GM21576 (cell line): Measurements from ENCODE around the gene TMTC4.
A peak's percentile ranks its signal among the peaks of the same experiment; 100 is the strongest.
"Not testable (repeated sequence)": the region's sequence is repeated elsewhere in the genome, so short reads cannot be mapped to it uniquely, and the experiment has no call there.

Experiments used
- ATAC-seq: cut with Tn5 transposase; IDR thresholded peaks from one replicate; pipeline ENCODE4 v1.9.1; 2021; ENCODE audit warnings: mild to moderate bottlenecking, moderate library complexity; ENCODE audit not compliant: unreplicated experiment

The TMTC4 gene

DNA sequence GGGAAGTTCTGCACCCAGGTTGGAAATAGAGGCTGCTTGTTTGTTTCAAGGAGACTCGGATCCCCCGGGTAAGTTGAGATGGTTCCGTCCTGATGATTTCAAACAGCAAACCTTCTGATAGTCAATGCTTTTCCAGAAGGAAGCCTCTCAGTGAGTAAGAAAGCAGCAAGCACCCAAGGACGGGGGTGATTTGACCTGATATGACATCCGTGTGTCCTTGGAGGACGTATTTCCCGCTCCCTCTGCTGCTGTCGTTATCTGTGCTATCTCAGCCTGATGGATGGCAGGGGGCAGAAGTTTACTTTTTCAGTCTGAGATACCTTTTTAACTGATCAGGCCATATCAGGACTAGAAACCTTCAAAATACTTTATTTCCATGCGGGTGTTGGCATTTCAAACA, 80.3 kb downstream of the TMTC4 start:
- no peak for ATAC-seq

DNA sequence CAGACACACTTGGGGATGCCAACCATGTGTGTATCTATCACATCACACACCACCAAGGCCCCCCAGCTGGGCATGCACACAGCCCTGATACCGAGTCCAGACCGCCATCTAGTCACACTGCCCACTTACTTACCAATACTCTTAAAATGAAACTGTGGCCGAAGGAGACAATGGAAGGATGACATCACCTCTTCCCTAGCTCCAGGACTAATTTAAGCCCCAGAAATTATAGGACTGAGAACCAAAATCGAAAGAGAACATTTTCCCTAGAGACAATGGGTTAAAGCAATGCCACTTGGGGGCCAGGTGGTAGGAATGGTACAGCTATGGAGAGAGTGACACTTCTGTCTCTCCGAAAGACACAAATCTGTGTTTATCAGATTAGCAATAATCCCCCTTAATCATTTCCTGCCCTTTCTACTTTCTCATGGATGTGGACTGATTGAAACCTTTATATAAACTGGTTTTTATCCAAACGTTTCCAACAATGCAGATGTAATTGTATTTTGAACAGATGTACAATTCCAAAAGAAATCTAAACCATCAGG, 85.3 kb downstream of the TMTC4 start:
- no peak for ATAC-seq

DNA sequence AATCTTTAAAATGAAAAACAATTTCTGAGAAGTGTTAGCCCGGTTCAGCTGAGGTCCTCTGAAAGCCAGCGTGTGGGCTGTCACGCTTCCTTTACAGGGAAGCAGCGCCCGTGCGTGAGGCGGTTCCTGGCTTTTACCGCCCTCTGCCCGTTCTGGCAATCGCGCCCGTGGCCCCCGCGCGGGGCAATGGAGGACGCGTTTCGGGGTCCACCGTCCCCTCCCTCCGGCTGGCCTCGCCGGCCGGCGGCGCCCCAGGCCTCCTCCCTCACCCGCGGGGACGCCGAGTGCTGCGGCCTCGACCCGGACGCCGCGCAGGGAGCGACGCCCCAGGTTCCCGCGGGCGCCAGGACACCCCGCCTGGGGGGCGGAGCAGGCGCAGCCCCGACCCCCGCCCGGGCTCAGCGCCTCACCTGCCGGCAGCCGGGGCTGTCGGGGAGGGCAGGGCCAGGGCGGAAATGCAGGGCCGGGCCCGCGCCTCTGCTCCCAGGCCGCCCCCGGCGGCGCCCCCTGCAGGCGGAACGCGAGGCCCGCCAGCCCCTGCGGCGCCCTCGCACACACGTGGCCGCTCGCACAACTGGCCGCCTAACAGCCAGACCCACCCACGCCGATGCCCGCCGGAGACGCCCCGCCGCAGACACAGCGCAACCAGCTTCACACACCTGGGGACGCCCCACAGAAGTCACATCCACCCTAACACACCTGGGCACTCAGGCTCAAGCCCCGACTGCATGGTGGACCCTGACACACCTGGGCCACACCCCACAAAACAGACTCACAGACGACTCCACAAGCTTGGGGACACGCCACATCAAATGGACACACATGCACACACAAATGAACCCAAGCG, 86.0 kb downstream of the TMTC4 start, which contains the start of gene GGACT:
GGACT (minus strand) TSS at position 459 of the 847 bp plus-strand sequence. CDS start 56,198 bp downstream, outside the sequence.
- peak; percentile 96 for ATAC-seq

DNA sequence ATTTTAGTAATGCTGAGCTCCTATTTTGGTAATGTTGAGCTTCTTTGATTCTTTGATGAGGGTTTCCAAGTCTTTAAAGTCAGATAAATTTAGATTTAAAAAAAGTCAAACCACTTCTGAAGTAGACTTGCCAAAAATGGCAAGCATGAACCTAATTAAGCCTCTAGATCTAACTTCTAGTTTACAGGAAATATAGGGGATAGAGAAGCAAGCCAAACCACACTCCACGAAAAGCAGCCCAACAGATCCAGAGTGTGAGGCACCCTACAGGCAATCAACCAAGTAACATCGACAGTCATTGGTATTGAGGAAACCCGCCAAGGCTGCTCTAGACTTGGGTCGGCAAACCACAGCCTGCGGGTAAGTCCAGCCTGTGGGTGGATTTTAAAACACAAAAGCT, 89.7 kb downstream of the TMTC4 start:
- ATAC-seq = no peak

DNA sequence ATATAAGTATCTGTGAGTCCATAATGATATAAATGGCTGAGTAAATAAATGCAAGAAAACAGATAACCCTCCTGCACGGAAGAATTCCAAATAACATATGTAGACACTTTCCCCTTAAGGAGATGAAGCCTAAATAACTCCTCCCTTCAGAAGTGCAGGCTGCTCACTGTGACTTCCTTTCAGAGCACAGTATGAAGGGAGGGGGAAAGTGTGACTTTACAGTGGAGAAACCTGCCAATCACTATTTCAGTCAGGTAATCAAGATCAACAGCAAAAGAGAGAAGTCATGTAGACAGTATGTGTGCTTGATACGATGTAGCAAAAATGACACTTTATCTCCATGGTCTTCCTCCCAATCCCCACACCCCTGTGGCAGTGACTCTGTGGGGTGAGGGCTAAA, 93.1 kb downstream of the TMTC4 start:
- ATAC-seq = no peak

DNA sequence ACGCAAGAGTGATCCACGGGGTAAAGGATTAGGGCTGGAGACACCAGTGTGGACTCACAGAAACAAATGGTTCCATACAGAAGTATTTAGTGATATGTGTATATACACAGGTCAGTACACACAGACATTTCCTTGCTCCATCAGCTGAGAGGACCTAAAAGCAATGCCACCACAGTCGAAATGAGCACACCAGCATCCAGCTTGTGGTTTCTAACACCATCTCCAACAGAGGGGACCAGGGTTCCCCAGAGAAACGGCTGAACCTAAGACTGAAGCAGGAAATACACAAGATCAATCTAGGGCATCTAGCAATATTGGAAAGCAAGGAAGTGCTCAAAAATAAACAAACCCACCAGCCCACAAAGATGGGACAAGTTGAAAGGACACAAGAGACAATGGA, 93.6 kb downstream of the TMTC4 start:
- ATAC-seq = no peak

DNA sequence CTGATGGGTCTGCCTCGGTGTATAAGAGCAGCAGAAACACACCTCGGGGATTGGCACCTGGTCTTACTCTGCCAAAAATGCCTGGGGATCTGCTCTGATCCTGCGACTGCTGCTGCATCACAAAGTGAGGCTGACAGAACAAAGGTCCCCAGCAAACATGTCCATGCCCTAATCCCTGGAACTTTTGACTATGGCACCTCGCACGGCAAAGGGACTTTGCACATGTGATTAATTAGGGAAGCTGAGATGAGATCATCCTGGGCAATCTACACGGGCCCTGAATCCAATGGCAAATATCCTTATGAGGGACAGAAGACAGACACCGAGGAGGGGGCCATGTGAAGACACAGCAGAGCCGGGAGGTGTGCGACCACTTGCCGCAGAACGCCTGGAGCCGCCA, 94.5 kb downstream of the TMTC4 start:
- ATAC-seq = no peak

DNA sequence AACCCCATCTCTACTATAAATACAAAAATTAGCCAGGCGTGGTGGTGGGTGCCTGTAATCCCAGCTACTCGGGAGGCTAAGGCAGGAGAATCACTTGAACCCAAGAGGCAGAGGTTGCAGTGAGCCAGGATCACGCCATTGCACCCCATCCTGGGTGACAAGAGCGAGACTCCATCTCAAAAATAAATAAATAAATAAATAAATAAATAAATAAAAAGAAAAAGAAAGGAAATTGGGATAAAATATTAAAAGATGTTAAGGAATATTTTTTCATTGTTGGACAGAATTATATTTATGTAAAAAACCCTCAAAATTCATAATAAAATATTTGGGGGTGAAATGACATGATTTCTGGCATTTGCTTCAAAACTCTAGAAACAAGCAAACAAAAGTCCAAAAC, 97.4 kb downstream of the TMTC4 start:
- not testable (repeated sequence) for ATAC-seq

DNA sequence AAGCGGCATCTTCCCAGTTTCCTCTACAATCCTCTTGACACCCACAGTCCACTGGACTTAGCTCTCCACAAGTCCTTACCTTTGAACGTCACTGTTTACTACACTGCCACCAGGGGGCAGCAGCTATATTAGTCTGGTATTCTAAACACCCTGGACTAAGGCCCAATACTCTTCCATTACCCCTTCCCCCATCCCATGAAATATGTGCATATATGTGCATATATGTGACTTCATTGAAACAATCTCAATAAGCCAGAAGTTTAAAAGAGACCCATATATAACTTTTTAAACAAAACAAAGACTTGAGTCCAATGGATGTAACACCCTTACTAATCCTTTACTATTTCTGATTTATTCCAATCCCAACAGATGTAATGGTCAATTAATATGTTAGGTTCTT, 101.5 kb downstream of the TMTC4 start:
- peak; percentile 95 for ATAC-seq

DNA sequence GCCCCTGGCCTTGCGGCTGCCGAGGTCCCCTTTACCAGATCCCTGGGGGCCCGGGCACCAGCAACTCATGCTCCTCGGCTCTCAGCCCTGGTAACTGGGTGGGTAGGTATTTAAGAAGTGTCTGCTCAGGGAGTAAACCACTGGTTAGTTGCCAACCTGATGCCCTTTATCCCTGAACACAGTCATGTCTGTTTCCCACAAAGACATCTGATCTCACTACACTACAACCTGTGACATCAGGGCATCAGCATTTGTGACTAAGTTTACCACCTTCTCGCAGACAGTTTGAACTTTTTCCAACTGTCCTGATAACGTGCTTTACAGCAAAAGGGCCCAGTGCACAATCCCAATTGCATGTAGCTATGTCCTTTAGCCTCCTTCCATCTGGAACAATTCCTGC, 108.1 kb downstream of the TMTC4 start:
- no peak for ATAC-seq

DNA sequence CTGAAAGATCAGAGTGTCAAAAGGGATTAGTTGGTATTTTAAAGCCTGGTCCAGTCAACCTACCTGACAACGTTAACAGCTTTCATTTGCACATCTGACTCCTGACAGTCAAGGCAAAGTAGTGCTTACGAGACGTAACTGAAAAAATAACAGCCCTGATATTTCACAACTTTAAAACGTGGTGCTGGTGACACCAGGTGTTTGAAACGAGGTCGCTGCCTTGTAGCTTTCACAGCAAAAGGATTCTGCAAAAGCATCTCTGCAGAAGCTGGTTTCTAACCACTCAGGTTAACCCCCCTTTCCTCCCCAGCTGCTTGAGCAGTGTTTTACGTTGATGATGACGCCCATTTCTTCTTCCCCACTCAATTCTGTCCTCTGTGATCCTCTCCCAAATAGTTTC, 109.3 kb downstream of the TMTC4 start:
- no peak for ATAC-seq

DNA sequence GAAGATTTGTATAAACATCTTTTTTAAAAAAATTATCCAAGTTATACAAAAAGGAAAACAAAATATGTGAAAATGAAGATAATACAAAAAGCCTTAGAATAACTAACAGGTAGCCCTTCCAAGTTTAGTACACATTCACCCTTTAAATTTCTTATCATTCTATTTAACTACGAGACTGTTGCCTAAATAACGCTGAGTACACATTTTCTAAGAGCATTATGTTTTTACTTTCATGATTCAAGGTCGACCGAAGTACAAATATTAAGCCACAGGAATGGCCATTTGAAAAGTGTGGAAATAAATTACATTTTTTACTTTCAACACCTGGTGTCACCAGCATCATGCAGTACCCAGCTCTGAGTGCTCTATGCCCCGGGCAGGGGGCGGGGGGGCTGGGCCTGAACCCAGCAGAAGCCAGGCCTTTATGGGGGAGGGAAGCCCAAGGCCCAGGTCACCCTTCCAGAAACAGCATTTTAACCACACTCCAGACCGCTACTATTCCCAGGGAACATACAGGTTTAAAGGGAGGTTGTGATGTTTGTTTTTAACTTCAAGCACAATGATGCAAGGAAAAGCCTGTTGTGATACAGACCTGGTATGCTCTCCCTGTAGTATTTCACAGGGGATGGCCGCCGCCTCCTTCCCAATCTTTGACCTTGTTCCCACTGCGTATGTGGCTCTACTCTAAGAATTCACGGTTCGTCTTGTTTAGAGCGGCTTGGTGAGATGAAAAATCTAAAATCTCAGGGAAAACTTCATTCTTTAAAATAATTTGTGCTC, 110.0 kb downstream of the TMTC4 start:
- no peak for ATAC-seq

DNA sequence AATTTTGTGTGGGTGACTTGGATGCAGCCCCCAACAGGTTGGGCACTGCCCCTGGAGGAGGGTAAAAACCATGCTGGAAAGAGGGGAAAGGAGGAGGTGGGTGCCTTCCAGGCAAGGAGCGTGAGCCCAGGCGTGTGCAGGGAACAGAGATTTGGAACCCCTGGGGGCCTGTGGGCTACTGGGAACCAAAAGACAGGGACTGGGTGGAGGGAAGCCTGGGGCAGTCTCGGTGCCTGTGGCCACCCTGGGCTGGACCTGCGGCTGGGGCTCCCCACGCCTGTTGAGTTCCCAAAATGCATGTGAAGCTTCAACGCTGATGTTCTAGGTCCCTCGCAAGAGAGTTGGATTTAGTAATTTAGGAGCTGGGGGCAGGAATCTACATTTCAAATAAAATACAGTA, 110.8 kb downstream of the TMTC4 start:
- ATAC-seq = no peak

DNA sequence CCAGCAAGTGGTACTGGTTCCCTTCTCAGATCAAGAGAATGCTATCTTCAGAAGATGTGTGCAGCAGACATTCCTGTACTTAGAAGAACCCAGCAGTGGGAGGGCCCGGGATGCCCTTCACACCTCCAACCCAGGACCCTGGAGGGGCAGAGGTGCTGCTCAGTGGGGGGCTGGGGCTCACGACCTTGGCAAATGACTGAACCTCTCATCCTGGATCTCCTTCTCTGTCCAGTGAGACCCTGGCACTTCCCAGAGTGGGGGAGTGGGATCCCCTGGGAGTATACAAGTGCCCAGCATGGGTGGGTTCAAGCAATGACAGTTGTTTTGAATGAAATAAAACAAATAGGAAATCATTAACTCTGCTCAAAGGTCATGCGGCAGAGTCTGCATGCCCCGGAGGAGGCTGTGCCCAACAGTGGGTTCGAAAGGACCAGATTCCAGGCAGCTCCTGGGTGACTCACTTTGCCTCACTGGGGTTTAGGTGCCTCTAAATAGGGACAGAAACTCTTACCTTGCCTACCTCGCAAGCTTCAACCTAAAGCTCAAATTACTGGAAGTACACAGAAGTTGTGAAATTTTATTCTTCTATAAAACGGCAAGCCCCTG, 112.9 kb downstream of the TMTC4 start:
- no peak for ATAC-seq

DNA sequence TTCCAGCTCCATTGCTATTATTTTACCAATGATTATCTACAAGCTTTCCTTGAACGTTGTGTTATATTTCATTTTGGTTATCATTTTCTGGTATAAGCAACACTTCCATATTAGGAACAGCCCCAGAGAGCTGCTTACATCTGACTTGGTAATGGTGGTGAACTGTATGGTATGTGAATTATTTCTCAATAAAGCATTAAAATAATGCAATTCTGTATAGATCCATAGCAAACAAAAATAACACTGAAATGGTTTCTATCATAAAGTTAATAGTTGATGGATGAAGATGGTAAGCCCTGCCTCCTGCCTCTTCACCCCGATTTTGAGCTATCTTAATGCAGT, 113.5 kb downstream of the TMTC4 start:
- no peak for ATAC-seq

DNA sequence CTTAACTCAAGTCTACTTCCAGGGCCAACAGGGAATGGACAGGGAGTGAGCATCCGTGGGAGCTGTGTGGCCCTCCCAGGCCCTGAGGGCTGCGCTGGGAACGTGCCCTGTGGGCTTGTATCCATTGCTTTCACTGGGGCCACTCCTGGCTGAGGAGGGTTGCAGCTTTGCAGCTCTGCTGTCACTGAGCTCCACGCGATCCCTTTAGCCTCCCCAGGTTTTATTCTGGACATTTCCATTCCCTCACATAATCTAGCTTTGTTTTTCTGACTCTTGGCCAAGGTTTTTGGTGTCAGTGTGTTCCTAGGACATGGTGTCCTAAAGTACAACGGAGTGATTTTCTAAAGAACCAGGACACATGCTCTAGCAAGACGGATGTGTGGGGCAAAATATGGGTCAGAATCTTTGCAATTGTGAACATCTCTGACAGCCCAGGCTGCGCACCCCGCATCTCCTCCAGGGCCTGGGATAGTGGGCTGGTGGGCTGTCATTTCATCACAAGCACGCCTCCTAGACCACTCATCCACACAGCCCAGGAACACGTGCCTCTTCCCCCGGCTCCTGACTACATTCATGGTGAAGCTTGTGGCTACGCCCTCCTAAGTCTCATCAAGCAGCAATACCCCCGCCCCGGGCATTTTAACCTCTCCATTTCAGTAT, 114.0 kb downstream of the TMTC4 start:
- no peak for ATAC-seq

DNA sequence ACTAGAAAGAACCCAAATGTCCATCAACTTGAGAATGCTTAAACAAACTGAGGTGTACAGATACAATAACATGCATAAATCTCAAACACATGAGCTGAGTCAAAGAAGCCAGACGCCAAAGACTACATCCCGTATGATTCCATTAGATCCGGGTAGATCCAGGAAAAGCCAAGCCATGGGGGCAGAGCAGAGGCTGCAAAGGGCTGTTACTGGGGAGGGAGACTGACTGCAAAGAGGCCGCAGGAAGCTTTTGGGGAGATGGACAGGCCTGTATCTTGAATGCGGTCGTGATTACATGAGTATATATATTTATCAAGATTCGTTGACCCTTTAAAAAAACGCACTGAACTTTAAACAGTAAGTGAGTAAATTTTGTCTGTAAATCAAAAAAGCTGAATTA, 114.7 kb downstream of the TMTC4 start:
- ATAC-seq = no peak
